SIG-M5 treated with dmso at 0.1 percent for 504 hours (cell line): ENCODE data around the gene SLC8A1.

Experiments
- DNase-seq: peaks from one replicate; lab custom pipeline; 2025; ENCODE audit not compliant: unreplicated experiment; lab: John Stamatoyannopoulos, UW

Gene SLC8A1

DNA sequence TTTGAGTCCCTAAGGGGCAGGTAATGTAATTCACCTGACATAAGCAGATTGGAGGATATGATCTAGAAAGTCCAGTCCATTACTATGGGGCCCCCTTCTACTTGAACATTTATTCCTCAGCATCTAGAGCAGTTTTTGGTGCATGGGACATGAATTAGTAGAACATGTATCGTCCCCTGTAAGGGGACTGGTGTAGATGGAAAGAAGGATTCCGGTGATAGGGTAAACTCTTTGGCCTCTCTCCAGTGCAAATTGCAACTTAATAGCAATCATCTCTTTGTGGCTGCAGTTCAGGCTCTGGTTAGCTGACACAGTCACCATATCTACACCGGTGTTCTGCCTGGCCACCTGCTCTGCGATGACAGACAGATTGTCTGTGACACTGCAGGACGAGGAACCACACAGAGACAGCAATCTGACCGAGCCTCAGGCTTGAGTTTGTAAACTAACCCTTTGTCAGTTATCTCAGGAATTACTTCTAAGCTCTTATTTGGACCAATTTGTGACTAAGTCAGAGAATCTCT lies 6.4 kb upstream of the SLC8A1 start:
- DNase-seq, result no peak

DNA sequence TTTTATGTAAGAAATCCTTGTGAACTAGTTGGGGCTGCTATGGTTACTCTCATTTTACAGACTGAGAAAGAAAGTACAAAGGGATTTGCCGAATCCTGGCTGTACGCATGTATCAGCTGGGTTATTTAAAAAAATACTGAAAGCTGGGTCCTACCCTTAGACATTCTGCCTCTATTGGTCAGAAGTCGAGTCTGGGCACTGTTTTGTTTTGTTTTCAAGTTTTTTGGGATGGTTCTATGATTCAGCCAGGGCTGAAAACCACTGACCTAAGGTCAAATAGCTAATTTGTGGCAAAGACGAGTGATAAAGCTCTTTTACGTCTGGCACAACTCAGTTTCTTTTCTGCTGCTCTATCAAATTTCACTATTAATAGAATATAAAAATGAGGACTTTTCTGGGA lies 5.9 kb upstream of the SLC8A1 start:
- DNase-seq, result no peak

GRCh38 chr2:40457366-40457765 lies 5.5 kb upstream of the SLC8A1 start:
- DNase-seq, result no peak

DNA sequence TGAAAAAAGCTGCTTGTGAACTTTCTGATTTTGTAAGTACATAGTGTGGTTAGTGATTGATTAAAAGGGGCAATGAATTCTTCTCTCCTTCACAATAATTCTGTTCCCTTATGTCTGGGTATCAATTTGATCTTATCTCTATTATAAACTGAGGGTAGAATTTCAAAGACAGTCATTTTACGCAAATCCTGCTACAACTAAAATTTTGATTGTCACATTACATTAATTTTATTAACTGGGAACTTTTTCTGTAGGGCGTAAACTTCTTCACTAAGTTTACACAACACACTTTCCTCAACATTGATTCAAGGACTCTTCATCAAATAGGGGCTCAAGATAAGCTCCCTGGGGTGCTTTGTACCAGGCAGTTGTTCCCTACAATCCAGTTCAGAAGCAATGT lies 5.0 kb upstream of the SLC8A1 start:
- no peak for DNase-seq

- DNase-seq, result peak; percentile 95
Observed at GRCh38 chr2:40455661-40456060, 3.8 kb upstream of the SLC8A1 start.

DNA sequence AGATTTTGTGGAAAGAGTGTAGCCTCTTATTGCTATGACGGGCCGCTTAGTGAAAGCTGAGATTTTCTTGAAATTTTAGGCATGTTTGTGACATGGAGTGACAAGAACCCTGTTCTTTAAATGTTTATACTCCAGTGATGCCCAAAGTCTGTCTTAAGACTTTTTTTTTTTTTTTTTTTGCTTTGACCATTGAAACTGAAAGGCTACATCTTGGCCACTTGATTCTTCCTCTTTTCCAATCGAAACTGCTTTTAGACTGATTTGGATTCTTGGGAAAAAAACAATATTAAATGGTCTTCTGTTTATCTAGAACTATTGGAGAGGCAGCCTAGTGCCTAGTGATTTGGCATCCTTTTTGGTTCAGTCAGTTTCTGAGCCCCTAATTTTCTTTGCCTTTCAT lies 2.4 kb upstream of the SLC8A1 start:
- no peak for DNase-seq

GRCh38 chr2:40452786-40453185 lies 896 bp upstream of the SLC8A1 start:
- no peak for DNase-seq

GRCh38 chr2:40450796-40451430 lies 977 bp downstream of the SLC8A1 start:
- DNase-seq, result peak; percentile 68

GRCh38 chr2:40450066-40450795 lies 1.7 kb downstream of the SLC8A1 start:
- DNase-seq, result peak; percentile 95

GRCh38 chr2:40448476-40449079 lies 3.3 kb downstream of the SLC8A1 start:
- peak; percentile 79 for DNase-seq

- DNase-seq, result no peak
Observed at GRCh38 chr2:40445467-40445866, 6.4 kb downstream of the SLC8A1 start.

GRCh38 chr2:40440835-40441234 lies 11.1 kb downstream of the SLC8A1 start:
- DNase-seq, result peak; percentile 82

GRCh38 chr2:40439473-40439872 lies 12.4 kb downstream of the SLC8A1 start:
- DNase-seq, result no peak

- DNase-seq, result no peak
Observed at GRCh38 chr2:40436093-40436475, 15.8 kb downstream of the SLC8A1 start.

GRCh38 chr2:40435426-40436092 lies 16.3 kb downstream of the SLC8A1 start:
- DNase-seq, result peak; percentile 39

DNA sequence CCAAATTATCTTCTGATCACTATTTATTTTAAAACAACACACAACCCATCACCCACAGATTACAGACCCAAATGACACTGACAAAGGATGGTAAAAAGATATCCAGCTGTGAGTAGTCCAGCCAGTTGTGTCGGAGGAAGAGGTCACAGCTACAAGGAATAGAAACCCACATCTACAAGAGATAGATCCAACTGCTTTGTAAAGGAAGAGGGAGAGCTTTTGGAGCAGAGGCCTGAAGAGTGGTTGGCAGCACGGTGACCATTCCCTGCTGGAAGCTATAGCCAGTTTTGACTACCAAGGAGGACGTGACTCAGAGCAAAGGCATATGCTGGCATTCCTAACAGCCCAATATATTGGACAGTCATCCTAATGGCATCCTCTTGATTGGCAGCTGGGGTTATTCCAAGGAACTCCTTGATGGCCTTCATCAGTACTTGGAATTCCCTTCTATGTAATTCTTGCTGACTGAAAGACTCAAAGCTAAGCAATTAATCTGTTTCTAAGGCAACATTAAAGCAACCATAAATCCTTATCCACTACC lies 17.1 kb downstream of the SLC8A1 start:
- no peak for DNase-seq

DNA sequence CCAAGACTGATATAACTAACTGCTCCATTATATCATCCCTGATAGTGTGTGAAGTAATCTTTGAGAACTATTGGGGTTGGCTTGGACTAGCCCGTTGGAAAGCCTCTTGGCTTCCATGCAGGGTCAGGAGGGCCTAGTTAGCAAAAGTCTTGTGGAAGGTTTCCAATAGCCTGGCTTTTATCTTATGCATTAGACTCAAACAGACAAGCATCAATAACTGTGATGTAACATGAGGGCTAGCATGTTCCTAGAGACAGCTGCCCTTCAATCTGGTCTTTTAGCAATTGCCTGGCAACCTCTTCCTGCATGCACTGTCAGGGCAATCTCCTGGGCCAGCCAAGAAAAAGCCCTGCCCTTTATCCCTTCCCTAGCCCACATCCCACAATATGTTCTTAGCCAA lies 18.2 kb downstream of the SLC8A1 start:
- DNase-seq, result no peak

DNA sequence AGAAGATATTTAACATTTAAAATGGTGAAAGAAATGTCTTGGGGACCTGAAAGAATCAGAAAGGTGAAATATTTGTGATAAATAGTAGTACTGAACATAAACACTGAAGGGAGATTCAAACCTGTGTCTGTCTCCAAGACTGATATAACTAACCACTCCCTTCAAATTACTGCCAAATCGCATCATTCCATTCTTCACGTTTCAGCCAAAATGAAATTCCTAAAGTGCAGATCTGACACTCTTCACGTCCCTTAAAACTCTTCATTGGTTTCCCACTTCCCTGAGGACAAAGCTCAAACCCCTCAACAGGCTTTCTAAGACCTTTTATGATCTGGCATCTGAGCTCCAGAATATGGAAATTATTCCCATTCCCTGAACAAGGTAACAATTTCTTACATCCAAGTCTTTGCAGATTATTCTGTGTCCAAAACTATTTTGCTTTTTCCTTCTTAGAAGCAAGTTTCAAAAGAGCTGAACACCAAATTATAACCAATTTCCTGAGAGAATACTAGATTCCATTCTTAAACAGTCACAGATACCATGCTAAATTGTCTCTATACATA lies 18.9 kb downstream of the SLC8A1 start:
- DNase-seq, result no peak

- DNase-seq, result peak; percentile 93
Observed at GRCh38 chr2:40431600-40431955, 20.3 kb downstream of the SLC8A1 start.

GRCh38 chr2:40430776-40431599 lies 20.9 kb downstream of the SLC8A1 start:
- DNase-seq, result no peak
